Fibroblast of lung (primary cell): ENCODE results near the gene PRKCA. TPM values are rescaled to one million over a fixed set of nuclear protein-coding genes. Genes with fewer than 3 reads are reported as not detected.

Source experiments
- DNase-seq, 2 donors: peaks; one replicate each; pipeline versions ENCODE4 v3.0.0 to v3.0.0-alpha.2; 2010; ENCODE audit warnings: low read depth in 2 of 2
- H2AFZ ChIP-seq: 2 replicates; pipeline ENCODE4 v1.5.1; 2012; ENCODE audit warnings: low read length, control low read depth, inconsistent platforms
- H3K27ac ChIP-seq: 2 replicates; pipeline ENCODE4 v1.5.1; 2011; ENCODE audit warnings: low read length, control low read depth; ENCODE audit not compliant: insufficient read depth
- H3K27me3 ChIP-seq: 2 replicates; pipeline ENCODE4 v1.5.1; 2011; ENCODE audit warnings: mild to moderate bottlenecking, low read length; ENCODE audit not compliant: control insufficient read depth, insufficient read depth
- H3K36me3 ChIP-seq: 2 replicates; pipeline ENCODE4 v1.5.1; 2011; ENCODE audit warnings: low read length; ENCODE audit not compliant: control insufficient read depth, insufficient read depth
- H3K4me1 ChIP-seq: 2 replicates; pipeline ENCODE4 v1.5.1; 2011; ENCODE audit warnings: low read length; ENCODE audit not compliant: control insufficient read depth, insufficient read depth; ENCODE audit errors: extremely low read depth
- H3K4me2 ChIP-seq: 2 replicates; pipeline ENCODE4 v1.5.1; 2011; ENCODE audit warnings: low read length, control low read depth; ENCODE audit not compliant: insufficient read depth; ENCODE audit errors: extremely low read depth
- H3K4me3 ChIP-seq, 4 experiments: fragments of 200-600 bp in 1 of 4; sonication (generic) in 1 of 4; replicated peaks in 1 of 4; 2 replicates each; pipeline ENCODE4 v1.5.1; 2011 to 2016; ENCODE audit warnings: low read length in 4 of 4, low read depth in 3 of 4, mild to moderate bottlenecking in 3 of 4, control low read depth in 2 of 4, inconsistent platforms in 1 of 4, mixed read lengths in 1 of 4; ENCODE audit not compliant: insufficient read depth in 1 of 4; ENCODE audit errors: control extremely low read depth in 1 of 4
- H3K79me2 ChIP-seq: 2 replicates; pipeline ENCODE4 v1.5.1; 2012; ENCODE audit warnings: mild to moderate bottlenecking, low read length, inconsistent platforms; ENCODE audit not compliant: control insufficient read depth, insufficient read depth
- H3K9ac ChIP-seq: 2 replicates; pipeline ENCODE4 v1.5.1; 2011; ENCODE audit warnings: mild to moderate bottlenecking, low read length, control low read depth; ENCODE audit not compliant: insufficient read depth
- H3K9me3 ChIP-seq: 2 replicates; pipeline ENCODE4 v1.5.1; 2012; ENCODE audit warnings: low read depth, low read length; ENCODE audit not compliant: control insufficient read depth, insufficient read depth
- H4K20me1 ChIP-seq: 2 replicates; pipeline ENCODE4 v1.5.1; 2011; ENCODE audit warnings: low read length; ENCODE audit not compliant: control insufficient read depth, insufficient read depth; ENCODE audit errors: extremely low read depth
- EZH2 ChIP-seq: IDR thresholded peaks from 2 replicates; pipeline ENCODE4 v1.5.1; 2012; ENCODE audit warnings: low read length, control low read depth, mild to moderate bottlenecking; ENCODE audit errors: missing control alignments
- polyA plus RNA-seq, 2 donors: library from polyadenylated mRNA; depleted of rRNA in 1 of 2; stranded (reverse) in 1 of 2; unstranded in 1 of 2; fragments of >200 nt; gene quantifications; 2 replicates each; pipeline ENCODE4 v1.2.1, GENCODE V29; 2011 to 2012; ENCODE audit warnings: missing spikeins in 1 of 2
- total RNA-seq: library from RNA; depleted of rRNA; stranded (reverse); fragments of >200 nt; gene quantifications from 2 replicates; pipeline ENCODE4 v1.2.1, GENCODE V29; 2014
- TF ChIP-seq, protein P1 (sequence below), 2 donors: IDR thresholded peaks in 1 of 2; conservative IDR thresholded peaks in 1 of 2; 1 replicate in 1 of 2; 2 replicates in 1 of 2; pipeline ENCODE4 v1.5.1; 2011 to 2012; ENCODE audit warnings: low read length in 2 of 2, control low read depth in 1 of 2, inconsistent platforms in 1 of 2, low read depth in 1 of 2, mild to moderate bottlenecking in 1 of 2

The PRKCA gene
- total and polyA plus RNA-seq, 2 donors (not counting 1 experiment from before 2014, with no cell fraction given): 34.0 to 74.2 TPM

DNA sequence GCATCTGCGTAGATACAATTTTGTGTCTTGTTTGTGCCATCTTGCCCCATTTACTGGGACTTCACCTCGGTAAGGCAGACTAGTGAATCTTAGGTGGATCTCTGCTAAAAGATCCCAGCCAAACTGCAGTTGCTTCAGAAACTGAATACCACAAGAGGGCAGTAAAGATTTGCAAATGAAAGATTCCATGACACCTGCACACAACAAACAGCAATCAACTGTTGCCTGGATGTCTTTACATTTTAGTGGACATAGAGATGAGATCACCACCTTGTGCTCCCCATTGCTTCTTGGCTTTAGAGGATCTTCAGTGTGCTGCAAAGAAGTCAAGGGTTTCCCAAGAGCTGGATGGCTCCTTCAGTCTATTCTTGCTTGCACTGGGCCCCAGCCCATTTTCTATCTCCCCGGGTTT, 413.3 kb downstream of the PRKCA start:
- no peak overlapping the region for H3K4me3 ChIP-seq
- H3K27ac ChIP-seq: no peak overlapping the region
- no peak overlapping the region for H2AFZ ChIP-seq
- peak; percentile 61 to 73 for DNase-seq
- no peaks in the 10 kb centered on the region for H3K27me3 ChIP-seq
- no peak for TF ChIP-seq EZH2
- TF ChIP-seq, protein P1, sequence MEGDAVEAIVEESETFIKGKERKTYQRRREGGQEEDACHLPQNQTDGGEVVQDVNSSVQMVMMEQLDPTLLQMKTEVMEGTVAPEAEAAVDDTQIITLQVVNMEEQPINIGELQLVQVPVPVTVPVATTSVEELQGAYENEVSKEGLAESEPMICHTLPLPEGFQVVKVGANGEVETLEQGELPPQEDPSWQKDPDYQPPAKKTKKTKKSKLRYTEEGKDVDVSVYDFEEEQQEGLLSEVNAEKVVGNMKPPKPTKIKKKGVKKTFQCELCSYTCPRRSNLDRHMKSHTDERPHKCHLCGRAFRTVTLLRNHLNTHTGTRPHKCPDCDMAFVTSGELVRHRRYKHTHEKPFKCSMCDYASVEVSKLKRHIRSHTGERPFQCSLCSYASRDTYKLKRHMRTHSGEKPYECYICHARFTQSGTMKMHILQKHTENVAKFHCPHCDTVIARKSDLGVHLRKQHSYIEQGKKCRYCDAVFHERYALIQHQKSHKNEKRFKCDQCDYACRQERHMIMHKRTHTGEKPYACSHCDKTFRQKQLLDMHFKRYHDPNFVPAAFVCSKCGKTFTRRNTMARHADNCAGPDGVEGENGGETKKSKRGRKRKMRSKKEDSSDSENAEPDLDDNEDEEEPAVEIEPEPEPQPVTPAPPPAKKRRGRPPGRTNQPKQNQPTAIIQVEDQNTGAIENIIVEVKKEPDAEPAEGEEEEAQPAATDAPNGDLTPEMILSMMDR (conservative IDR thresholded peaks at IDR 0.05 in 1 of 2, IDR thresholded peaks at IDR 0.05 in 1 of 2; ENCODE audit: low read depth in 1 of 2, low read length in 2 of 2): peak; percentile 67 to 70
- H3K9ac ChIP-seq: no peak overlapping the region
- H3K4me1 ChIP-seq: no peaks in the 10 kb centered on the region
- no peaks in the 10 kb centered on the region for H3K79me2 ChIP-seq
- H3K36me3 ChIP-seq: no peaks in the 10 kb centered on the region
- no peaks in the 10 kb centered on the region for H3K9me3 ChIP-seq
- no peak overlapping the region for H3K4me2 ChIP-seq
- no peaks in the 10 kb centered on the region for H4K20me1 ChIP-seq

GRCh38 chr17:66716236-66717026, 414.0 kb downstream of the PRKCA start:
- Histone ChIP-seq H3K4me1 (no peaks in the 10 kb centered on the region), H3K36me3 (no peaks in the 10 kb centered on the region), H3K4me3 (no peak overlapping the region), H3K9me3 (no peaks in the 10 kb centered on the region), H3K9ac (no peak overlapping the region), H2AFZ (no peak overlapping the region), H3K27ac (no peak overlapping the region), H3K79me2 (no peaks in the 10 kb centered on the region), H3K27me3 (no peaks in the 10 kb centered on the region), H4K20me1 (no peaks in the 10 kb centered on the region), H3K4me2 (no peak overlapping the region)
- TF ChIP-seq EZH2: no peak
- TF ChIP-seq, protein P1 (conservative IDR thresholded peaks at IDR 0.05 in 1 of 2, IDR thresholded peaks at IDR 0.05 in 1 of 2; ENCODE audit: low read depth in 1 of 2, low read length in 2 of 2): no peak
- peak; percentile 39 to 43 for DNase-seq

DNA sequence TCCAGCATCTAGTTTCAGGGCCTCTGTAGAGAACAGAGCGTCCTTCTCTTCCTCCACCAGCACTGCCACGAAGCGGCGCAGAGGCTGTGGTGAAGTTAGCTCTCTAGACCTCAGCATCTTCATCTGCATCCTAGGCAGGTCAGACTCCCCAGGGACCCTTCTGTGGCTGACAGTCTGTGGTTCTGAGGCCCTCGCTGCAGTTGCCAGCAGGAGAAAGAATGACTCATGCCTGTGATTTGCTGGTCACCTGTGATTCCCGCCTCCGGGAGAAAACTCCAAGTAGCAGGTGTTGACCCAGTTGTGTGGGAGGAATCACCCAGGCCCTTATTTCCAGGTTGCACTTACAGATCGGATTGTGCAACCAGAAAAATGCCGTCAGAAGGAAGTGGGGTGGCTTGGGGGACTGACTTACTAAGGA, 415.2 kb downstream of the PRKCA start:
- no peaks in the 10 kb centered on the region for H3K27me3 ChIP-seq
- no peak overlapping the region for H3K9ac ChIP-seq
- no peak overlapping the region for H2AFZ ChIP-seq
- no peaks in the 10 kb centered on the region for H3K9me3 ChIP-seq
- no peaks in the 10 kb centered on the region for H3K79me2 ChIP-seq
- H3K27ac ChIP-seq: no peak overlapping the region
- H3K4me1 ChIP-seq: no peaks in the 10 kb centered on the region
- no peaks in the 10 kb centered on the region for H4K20me1 ChIP-seq
- H3K4me3 ChIP-seq: no peak overlapping the region
- no peaks in the 10 kb centered on the region for H3K36me3 ChIP-seq
- H3K4me2 ChIP-seq: no peak overlapping the region
- no peak for TF ChIP-seq EZH2
- TF ChIP-seq, protein P1 (conservative IDR thresholded peaks at IDR 0.05 in 1 of 2, IDR thresholded peaks at IDR 0.05 in 1 of 2; ENCODE audit: low read depth in 1 of 2, low read length in 2 of 2): no peak
- DNase-seq: peak in 1 of 2 donors; percentile 49
